Measurements from ENCODE around the gene SUPT5H. TPM values are rescaled to one million over a fixed set of nuclear protein-coding genes. Genes with fewer than 3 reads are reported as not detected.

Gene SUPT5H
- total and polyA plus RNA-seq, 5 experiments from 2014 or later, result 79.9 to 196 (median 115) TPM

DNA sequence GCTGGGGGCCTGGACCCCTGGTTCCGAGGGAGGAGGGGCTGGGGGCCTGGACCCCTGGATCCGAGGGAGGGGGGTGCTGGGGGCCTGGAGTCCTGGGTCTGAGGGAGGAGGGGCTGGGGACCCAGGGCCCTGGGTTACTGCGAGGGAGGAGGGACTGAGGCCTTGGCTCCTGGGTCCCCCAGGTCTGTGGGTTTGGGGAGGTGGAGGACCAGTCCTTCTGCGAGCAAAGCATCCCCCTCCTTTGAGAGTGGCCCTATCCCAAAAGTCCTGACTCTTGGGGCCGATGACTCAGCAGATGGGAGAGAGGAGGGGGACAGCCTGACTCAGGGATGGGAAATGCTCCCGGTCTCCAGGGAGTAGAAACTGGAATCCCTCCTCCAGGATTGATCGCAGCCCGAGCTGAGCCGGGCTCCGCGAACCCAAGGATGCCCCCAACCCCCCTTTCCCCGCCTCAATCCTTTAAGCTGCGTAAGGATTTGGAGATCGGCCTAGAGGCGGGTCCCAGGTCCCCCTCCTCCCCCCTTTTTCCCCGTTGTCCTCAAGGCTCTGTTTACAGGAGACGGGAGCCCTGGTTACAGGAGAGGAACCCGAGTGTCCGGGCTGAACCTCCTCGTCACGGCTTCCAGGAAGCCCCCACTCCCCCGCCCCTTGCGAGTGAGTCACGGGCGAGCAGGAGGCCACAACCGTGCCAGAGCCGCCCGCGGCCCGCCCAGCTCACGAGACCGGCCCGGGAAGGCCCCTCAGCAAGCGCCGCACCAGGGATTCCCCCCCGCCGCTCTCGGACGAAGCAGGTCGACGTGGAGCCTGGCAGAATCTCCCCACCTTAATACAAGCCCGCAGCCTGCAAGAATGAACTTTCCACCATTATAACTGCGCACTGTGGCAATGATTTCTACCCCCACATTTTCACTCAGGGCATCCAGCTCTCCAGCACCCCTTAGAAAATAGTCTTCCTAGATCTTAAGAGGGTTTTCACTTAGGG is 41.8 kb upstream of the SUPT5H start:
- H3K27me3 Mint-ChIP-seq, result peaks cover 0 to 3% (median 0%) of the 10 kb centered on the region in 5 donors
- peak overlapping the region; percentile 79 to 98 (median 87) for H3K4me3 Mint-ChIP-seq
- POLR2A ChIA-PET, result interaction anchor here (0.7 to 11.2 kb wide), 9 partner anchors 9 to 1313 kb away, joined by 3 to 258 read pairs (median 7); partner anchors contain the start of genes COQ8B, ITPKC, MED29 and PAF1
- peak overlapping the region; percentile 94 to 100 (median 98) for H3K27ac Mint-ChIP-seq
- H3K4me1 Mint-ChIP-seq, result peaks cover 29 to 69% (median 60%) of the 10 kb centered on the region in 4 donors
- peaks cover 2 to 16% (median 15%) of the 10 kb centered on the region in 3 donors for H3K36me3 Mint-ChIP-seq
- H3K9me3 Mint-ChIP-seq, result no peaks in the 10 kb centered on the region
- ATAC-seq (peak; percentile 29 to 35), DNase-seq (peak; percentile 87 to 99 (median 94))

DNA sequence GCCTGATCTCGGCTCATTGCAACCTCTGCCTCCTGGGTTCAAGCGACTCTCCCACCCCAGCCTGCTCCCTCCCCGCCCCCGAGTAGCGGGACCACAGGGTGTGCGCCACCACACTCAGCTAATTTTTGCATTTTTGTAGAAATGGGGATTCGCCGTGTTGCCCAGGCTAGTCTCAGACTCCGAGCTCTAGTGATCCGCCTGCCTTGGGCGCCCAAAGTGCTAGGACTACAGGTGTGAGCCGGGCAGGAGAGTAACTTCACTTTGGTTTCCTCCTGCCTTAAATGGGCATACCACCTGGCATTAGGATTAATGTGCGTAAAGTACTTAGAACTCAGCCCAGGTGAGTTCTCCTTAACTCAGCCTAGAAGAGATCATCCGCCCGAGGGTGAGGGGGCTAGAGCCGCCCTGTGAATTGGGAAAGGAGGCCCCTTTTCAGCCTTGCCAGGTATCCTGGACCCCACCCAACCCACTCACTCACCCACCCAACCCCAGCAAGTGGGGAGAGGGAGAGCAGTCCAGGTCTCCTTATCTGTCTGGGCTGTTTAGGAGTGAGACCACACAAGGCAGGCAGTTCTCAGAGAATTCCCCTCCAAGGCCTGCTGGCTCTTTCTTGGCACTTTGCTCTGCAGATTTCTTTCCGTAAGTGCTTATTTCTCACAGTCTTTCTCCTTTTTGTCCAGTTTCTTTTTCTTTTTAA is 40.0 kb upstream of the SUPT5H start:
- Mint-ChIP-seq H3K36me3 (peaks cover 6 to 19% (median 18%) of the 10 kb centered on the region in 3 donors), H3K27me3 (peaks cover 0 to 3% (median 0%) of the 10 kb centered on the region in 5 donors), H3K27ac (peak overlapping the region; percentile 94 to 100 (median 98)), H3K4me1 (peaks cover 29 to 69% (median 50%) of the 10 kb centered on the region in 4 donors), H3K9me3 (peaks cover 0 to 2% (median 0%) of the 10 kb centered on the region in 9 donors), H3K4me3 (peak overlapping the region; percentile 79 to 98 (median 92))
- no peak for ATAC-seq
- DNase-seq, result peak in 3 of 10 donors; percentile 22 to 39 (median 38)
- POLR2A ChIA-PET, result interaction anchor here (0.6 to 11.2 kb wide), 13 partner anchors 8 to 574 kb away, joined by 3 to 258 read pairs (median 5); partner anchors contain the start of genes GMFG, MED29, PAF1 and PLEKHG2

DNA sequence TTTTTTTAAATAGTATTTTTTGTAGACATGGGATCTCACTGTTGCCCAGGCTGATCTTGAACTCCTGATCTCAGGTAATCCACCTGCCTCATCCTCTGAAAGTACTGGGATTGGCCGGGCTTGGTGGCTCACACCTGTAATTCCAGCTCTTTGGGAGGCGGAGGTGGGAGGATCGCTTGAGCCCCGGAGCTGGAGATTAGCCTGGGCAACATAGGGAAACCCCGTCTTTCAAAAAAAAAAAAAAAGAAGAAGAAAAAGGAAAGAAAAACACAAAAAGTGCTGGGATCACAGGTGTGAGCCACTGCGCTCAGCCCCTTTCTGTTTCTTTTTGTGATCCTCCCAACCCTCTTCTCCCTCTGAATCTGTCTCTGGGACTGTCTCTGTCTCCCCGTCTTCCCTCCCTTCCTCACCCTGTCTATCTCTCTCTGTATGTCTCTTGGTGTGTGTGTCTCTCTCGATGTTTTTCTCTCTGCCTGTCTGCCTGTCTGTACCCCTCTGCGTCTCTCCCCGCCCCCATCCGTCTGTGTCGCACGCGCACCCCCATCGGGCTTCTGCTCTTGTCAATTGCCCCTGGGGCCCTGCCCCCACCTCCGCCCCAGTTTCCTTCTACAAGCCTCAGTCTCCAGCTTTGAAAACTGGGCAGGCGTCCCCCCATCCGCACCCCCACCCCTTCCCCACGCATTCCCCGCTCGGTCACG is 39.3 kb upstream of the SUPT5H start:
- H3K27ac Mint-ChIP-seq, result peak overlapping the region; percentile 94 to 100 (median 98)
- peaks cover 6 to 19% (median 18%) of the 10 kb centered on the region in 3 donors for H3K36me3 Mint-ChIP-seq
- POLR2A ChIA-PET, result interaction anchor here (0.8 to 9.1 kb wide), 9 partner anchors 9 to 554 kb away, joined by 3 to 183 read pairs (median 4); partner anchors contain the start of genes EID2B, GMFG, MED29 and PAF1
- H3K4me1 Mint-ChIP-seq, result peaks cover 35 to 71% (median 51%) of the 10 kb centered on the region in 4 donors
- peaks cover 0 to 3% (median 0%) of the 10 kb centered on the region in 5 donors for H3K27me3 Mint-ChIP-seq
- DNase-seq (peak in 9 of 10 donors; percentile 81 to 98 (median 94)), ATAC-seq (peak; percentile 19 to 24)
- peak overlapping the region; percentile 79 to 98 (median 92) for H3K4me3 Mint-ChIP-seq
- peaks cover 0 to 2% (median 0%) of the 10 kb centered on the region in 9 donors for H3K9me3 Mint-ChIP-seq

DNA sequence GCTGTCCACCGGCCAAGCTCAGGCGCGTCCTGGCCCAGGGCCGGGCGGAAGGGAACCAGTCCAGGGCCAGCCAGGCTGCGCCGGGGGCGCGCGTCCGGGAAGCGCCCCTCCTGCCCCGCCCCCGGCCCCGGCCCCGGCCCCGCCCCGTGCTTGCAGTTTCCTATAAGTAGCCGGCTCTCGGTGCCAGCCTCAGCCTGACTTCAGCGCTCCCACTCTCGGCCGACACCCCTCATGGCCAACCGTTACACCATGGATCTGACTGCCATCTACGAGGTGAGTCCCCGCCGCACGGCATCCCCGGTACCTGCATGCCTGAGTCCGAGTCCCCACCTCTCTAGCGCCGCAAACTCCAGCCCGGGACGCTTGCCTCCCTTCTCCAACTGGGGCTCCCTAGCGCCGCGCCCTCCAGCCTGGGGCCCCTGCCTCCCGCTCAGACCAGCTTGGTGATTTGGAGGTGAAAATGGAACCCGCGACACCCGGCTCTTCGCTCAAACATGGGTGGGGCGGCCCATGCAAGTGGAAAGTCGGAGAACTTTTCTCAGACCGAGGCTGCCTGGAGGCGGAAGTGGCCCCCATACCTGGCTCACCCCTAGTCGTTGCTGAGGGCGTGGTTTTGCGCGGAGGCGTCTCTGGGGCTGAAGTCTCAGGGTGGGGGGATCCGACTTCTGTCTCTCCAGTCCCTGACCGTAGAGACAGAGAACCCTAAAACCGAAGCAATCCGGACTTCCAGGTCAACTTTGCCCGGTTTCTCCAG is 38.5 kb upstream of the SUPT5H start, which contains the start of gene ZFP36:
ZFP36 (plus strand) TSS at position 192 of the 754 bp plus-strand sequence; CDS start at position 250, 58 bp downstream.
- Mint-ChIP-seq H3K4me1 (peaks cover 36 to 71% (median 51%) of the 10 kb centered on the region in 4 donors), H3K9me3 (peaks cover 0 to 2% (median 0%) of the 10 kb centered on the region in 9 donors), H3K4me3 (peak within 1 kb of the TSS; percentile 79 to 98 (median 94)), H3K27ac (peak within 1 kb of the TSS; percentile 94 to 100 (median 98)), H3K36me3 (peaks cover 6 to 19% (median 18%) of the 10 kb centered on the region in 3 donors), H3K27me3 (peaks cover 0 to 4% (median 0%) of the 10 kb centered on the region in 5 donors)
- DNase-seq (peak; percentile 81 to 95 (median 89)), ATAC-seq (peak; percentile 27 to 28)
- POLR2A ChIA-PET, result interaction anchor here (0.8 to 9.1 kb wide), 10 partner anchors 9 to 553 kb away, joined by 3 to 183 read pairs (median 10); partner anchors contain the start of genes EID2B, GMFG, MED29 and PAF1

DNA sequence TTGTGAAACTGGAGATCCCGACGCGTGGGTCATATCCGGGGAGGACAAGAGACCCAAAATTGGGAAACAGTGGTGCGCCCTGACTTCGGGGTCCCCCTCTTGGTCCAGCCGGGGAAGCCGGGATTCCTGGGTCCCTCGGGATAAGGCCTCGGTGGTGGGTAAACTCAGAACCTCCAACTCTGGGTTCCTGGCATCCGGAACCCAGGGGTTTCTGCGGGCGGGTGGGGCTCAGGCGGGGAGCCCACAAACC is 38.0 kb upstream of the SUPT5H start:
- POLR2A ChIA-PET, result interaction anchor here (1.1 to 9.1 kb wide), 7 partner anchors 10 to 125 kb away, joined by 3 to 183 read pairs (median 17); partner anchors contain the start of genes EID2B, GMFG, MED29 and PAF1
- Mint-ChIP-seq H3K4me3 (peak overlapping the region; percentile 79 to 98 (median 94)), H3K27ac (peak overlapping the region; percentile 93 to 100 (median 98)), H3K36me3 (peaks cover 6 to 21% (median 19%) of the 10 kb centered on the region in 3 donors), H3K27me3 (peaks cover 0 to 8% (median 0%) of the 10 kb centered on the region in 5 donors), H3K4me1 (peaks cover 36 to 71% (median 51%) of the 10 kb centered on the region in 4 donors), H3K9me3 (peaks cover 0 to 5% (median 0%) of the 10 kb centered on the region in 9 donors)
- ATAC-seq, result no peak
- peak in 1 of 10 donors; percentile 67 for DNase-seq

DNA sequence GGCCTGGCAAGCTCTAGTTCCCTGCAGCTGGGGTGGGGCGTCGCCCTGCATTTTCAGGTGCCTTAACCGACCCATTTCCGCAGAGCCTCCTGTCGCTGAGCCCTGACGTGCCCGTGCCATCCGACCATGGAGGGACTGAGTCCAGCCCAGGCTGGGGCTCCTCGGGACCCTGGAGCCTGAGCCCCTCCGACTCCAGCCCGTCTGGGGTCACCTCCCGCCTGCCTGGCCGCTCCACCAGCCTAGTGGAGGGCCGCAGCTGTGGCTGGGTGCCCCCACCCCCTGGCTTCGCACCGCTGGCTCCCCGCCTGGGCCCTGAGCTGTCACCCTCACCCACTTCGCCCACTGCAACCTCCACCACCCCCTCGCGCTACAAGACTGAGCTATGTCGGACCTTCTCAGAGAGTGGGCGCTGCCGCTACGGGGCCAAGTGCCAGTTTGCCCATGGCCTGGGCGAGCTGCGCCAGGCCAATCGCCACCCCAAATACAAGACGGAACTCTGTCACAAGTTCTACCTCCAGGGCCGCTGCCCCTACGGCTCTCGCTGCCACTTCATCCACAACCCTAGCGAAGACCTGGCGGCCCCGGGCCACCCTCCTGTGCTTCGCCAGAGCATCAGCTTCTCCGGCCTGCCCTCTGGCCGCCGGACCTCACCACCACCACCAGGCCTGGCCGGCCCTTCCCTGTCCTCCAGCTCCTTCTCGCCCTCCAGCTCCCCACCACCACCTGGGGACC is 37.6 kb upstream of the SUPT5H start:
- peak overlapping the region; percentile 79 to 98 (median 94) for H3K4me3 Mint-ChIP-seq
- H3K27me3 Mint-ChIP-seq, result peaks cover 0 to 8% (median 0%) of the 10 kb centered on the region in 5 donors
- H3K4me1 Mint-ChIP-seq, result peaks cover 36 to 67% (median 48%) of the 10 kb centered on the region in 4 donors
- H3K9me3 Mint-ChIP-seq, result peaks cover 0 to 5% (median 0%) of the 10 kb centered on the region in 9 donors
- POLR2A ChIA-PET, result interaction anchor here (0.6 to 9.1 kb wide), 9 partner anchors 10 to 308 kb away, joined by 3 to 183 read pairs (median 9); partner anchors contain the start of genes GMFG, MED29, PAF1 and RPS16
- H3K27ac Mint-ChIP-seq, result peak overlapping the region; percentile 93 to 100 (median 98)
- DNase-seq, result peak in 8 of 10 donors; percentile 52 to 93 (median 76)
- peaks cover 6 to 21% (median 19%) of the 10 kb centered on the region in 3 donors for H3K36me3 Mint-ChIP-seq
- peak; percentile 4 to 6 for ATAC-seq

DNA sequence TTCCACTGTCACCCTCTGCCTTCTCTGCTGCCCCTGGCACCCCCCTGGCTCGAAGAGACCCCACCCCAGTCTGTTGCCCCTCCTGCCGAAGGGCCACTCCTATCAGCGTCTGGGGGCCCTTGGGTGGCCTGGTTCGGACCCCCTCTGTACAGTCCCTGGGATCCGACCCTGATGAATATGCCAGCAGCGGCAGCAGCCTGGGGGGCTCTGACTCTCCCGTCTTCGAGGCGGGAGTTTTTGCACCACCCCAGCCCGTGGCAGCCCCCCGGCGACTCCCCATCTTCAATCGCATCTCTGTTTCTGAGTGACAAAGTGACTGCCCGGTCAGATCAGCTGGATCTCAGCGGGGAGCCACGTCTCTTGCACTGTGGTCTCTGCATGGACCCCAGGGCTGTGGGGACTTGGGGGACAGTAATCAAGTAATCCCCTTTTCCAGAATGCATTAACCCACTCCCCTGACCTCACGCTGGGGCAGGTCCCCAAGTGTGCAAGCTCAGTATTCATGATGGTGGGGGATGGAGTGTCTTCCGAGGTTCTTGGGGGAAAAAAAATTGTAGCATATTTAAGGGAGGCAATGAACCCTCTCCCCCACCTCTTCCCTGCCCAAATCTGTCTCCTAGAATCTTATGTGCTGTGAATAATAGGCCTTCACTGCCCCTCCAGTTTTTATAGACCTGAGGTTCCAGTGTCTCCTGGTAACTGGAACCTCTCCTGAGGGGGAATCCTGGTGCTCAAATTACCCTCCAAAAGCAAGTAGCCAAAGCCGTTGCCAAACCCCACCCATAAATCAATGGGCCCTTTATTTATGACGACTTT is 36.8 kb upstream of the SUPT5H start:
- peak in 6 of 10 donors; percentile 34 to 57 (median 48) for DNase-seq
- Mint-ChIP-seq H3K9me3 (peaks cover 0 to 5% (median 0%) of the 10 kb centered on the region in 9 donors), H3K4me1 (peaks cover 36 to 66% (median 49%) of the 10 kb centered on the region in 4 donors), H3K36me3 (peaks cover 6 to 21% (median 19%) of the 10 kb centered on the region in 3 donors), H3K27ac (peak overlapping the region; percentile 93 to 100 (median 98)), H3K27me3 (peaks cover 0 to 8% (median 0%) of the 10 kb centered on the region in 5 donors), H3K4me3 (peak overlapping the region; percentile 79 to 98 (median 94))
- ATAC-seq, result no peak
- POLR2A ChIA-PET, result interaction anchor here (0.6 to 9.1 kb wide), 13 partner anchors 7 to 308 kb away, joined by 3 to 183 read pairs (median 5); partner anchors contain the start of genes GMFG, MED29, PAF1 and RPS16

DNA sequence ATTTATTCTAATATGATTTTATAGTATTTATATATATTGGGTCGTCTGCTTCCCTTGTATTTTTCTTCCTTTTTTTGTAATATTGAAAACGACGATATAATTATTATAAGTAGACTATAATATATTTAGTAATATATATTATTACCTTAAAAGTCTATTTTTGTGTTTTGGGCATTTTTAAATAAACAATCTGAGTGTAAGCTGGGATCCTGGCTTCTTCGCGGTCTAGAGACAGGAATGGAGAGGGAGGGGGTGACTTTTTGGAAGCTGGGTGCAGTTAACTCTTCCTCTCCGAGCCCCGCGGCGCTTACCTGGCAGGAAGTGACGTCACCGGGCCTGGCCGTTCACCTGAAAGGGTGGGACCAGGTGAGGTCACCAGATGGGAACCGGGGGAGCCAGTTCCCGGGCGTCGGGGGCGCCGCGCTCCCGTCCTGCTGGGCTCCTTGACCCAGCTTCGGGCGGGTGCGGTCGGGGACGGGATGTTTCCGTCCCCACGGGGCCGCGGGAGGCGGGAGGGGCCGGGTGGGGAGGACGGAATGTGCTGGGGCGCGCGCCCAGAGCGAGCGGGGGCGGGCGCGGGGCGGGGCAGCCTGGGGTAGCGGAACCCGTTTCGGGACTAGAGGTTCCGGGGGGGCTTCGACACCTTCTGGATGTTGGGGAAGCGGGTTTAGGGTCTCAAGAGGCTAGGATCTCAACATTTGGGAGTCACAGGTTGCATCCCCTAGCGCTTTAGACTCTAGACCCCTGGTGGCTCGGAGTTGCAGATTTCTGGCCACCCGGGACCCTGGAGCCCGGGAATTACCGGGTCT is 36.0 kb upstream of the SUPT5H start:
- Mint-ChIP-seq H3K27ac (peak overlapping the region; percentile 93 to 100 (median 98)), H3K9me3 (peaks cover 0 to 5% (median 0%) of the 10 kb centered on the region in 9 donors), H3K4me1 (peaks cover 44 to 67% (median 52%) of the 10 kb centered on the region in 4 donors), H3K4me3 (peak overlapping the region; percentile 79 to 98 (median 94)), H3K36me3 (peaks cover 6 to 23% (median 21%) of the 10 kb centered on the region in 3 donors), H3K27me3 (peaks cover 0 to 8% (median 0%) of the 10 kb centered on the region in 5 donors)
- ATAC-seq (peak; percentile 5 to 6), DNase-seq (peak; percentile 70 to 92 (median 86))
- POLR2A ChIA-PET, result interaction anchor here (0.9 to 9.1 kb wide), 10 partner anchors 8 to 73 kb away, joined by 3 to 183 read pairs (median 7); partner anchors contain the start of genes GMFG, MED29, PAF1 and RPS16
